Esophagus muscularis mucosa (tissue), 4 donors: ENCODE results near the gene DSC1.

ENCODE experiments used
- CTCF ChIP-seq, 3 experiments: fragments of 200-600 bp in 2 of 3; fragments of 450-650 bp in 1 of 3; sonication (generic) in 2 of 3; IDR thresholded peaks; one replicate each; pipeline ENCODE4 v1.5.1; 2017 to 2019; ENCODE audit warnings: antibody characterized with exemption in 3 of 3, mild to moderate bottlenecking in 2 of 3, moderate library complexity in 1 of 3
- EP300 ChIP-seq: sonication (generic); formaldehyde crosslinking; IDR thresholded peaks from one replicate; pipeline ENCODE4 v1.6.1; 2017; ENCODE audit warnings: antibody characterized with exemption
- POLR2A ChIP-seq: fragments of 450-650 bp; IDR thresholded peaks from one replicate; pipeline ENCODE4 v1.6.1; 2017; ENCODE audit warnings: antibody characterized with exemption, moderate library complexity, mild to moderate bottlenecking, low read depth
- POLR2AphosphoS5 ChIP-seq, 2 donors: sonication (generic); formaldehyde crosslinking; IDR thresholded peaks; one replicate each; pipeline ENCODE4 v1.6.1; 2017; ENCODE audit warnings: antibody characterized with exemption in 2 of 2

GRCh38 chr18:31143025-31143424 is 19.6 kb downstream of the DSC1 start:
- TF ChIP-seq CTCF (IDR thresholded peaks at IDR 0.05) (no peak), POLR2A (no peak), POLR2AphosphoS5 (IDR thresholded peaks at IDR 0.05) (no peak), EP300 (no peak)
